A549 (cell line): ENCODE data around the gene PSMD13.

Experiments
- CHD2 ChIP-seq: fragments of 150-350 bp; IDR thresholded peaks from 2 replicates; pipeline ENCODE4 v1.6.1; 2014; ENCODE audit warnings: low read length; ENCODE audit not compliant: partially characterized antibody
- CTCF ChIP-seq: fragments of >200 bp; sonication (Bioruptor Twin); formaldehyde crosslinking; IDR thresholded peaks from 3 replicates; pipeline ENCODE4 v1.5.1; 2016
- JUN ChIP-seq, 2 experiments: fragments of >200 bp; sonication (Bioruptor Twin); formaldehyde crosslinking; IDR thresholded peaks; 2 replicates in 1 of 2; 3 replicates in 1 of 2; pipeline ENCODE4 v1.6.1; 2016 to 2017
- POLR2A ChIP-seq: IDR thresholded peaks from 2 replicates; pipeline ENCODE4 v1.6.1; 2012; ENCODE audit warnings: mild to moderate bottlenecking, low read length
- ZFP36 ChIP-seq: fragments of 450-650 bp; IDR thresholded peaks from 2 replicates; pipeline ENCODE4 v1.6.1; 2014; ENCODE audit warnings: borderline replicate concordance; ENCODE audit not compliant: partially characterized antibody

DNA sequence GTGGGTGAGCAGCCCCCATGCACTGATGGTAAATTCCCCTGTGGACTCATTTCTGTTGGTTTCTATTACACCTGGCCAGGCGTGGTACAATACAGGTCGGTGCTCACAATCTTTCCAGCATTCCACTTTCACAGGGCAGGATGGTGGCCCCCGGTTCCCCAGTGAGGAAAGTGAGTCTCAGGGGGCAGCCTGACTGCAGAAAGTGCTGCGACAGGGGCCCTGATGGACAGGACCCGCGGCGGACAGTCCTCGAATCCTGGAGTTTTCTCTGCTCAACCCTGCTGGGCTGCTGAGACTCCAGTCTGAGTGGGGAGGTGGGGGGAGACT lies 49.1 kb downstream of the PSMD13 start:
- TF ChIP-seq POLR2A = no peak
- TF ChIP-seq ZFP36 = no peak
- TF ChIP-seq JUN (IDR thresholded peaks at IDR 0.05) = no peak
- no peak for TF ChIP-seq CTCF
- no peak for TF ChIP-seq CHD2
